HUDEP-2 (cell line): ENCODE measurements around the gene KCTD13.
"Not testable (repeated sequence)": the region's sequence is repeated elsewhere in the genome, so short reads cannot be mapped to it uniquely, and the experiment has no call there.

Source experiments
- DNase-seq, 76 experiments: peaks; one replicate each; lab custom pipeline; 2025; ENCODE audit not compliant: unreplicated experiment in 76 of 76; lab: John Stamatoyannopoulos, UW

The KCTD13 gene

GRCh38 chr16:29950806-29951461 lies 24.9 kb upstream of the KCTD13 start:
- DNase-seq = no peak

DNA sequence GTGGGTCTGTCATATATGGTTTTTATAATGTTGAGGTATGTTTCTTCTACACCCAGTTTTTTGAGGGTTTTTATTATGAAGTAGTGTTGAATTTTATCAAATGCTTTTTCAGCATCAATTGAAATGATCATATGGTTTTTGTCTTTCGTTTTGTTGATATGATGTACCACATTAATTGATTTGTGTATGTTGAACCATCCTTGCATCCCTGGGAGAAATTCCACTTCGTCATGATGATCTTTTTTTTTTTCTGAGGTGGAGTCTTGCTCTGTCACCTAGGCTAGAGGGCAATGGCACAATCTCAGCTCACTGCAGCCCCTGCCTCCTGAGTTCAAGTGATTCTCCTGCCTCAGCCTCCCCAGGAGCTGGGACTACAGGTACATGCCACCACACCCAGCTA lies 21.9 kb upstream of the KCTD13 start:
- no peak for DNase-seq

DNA sequence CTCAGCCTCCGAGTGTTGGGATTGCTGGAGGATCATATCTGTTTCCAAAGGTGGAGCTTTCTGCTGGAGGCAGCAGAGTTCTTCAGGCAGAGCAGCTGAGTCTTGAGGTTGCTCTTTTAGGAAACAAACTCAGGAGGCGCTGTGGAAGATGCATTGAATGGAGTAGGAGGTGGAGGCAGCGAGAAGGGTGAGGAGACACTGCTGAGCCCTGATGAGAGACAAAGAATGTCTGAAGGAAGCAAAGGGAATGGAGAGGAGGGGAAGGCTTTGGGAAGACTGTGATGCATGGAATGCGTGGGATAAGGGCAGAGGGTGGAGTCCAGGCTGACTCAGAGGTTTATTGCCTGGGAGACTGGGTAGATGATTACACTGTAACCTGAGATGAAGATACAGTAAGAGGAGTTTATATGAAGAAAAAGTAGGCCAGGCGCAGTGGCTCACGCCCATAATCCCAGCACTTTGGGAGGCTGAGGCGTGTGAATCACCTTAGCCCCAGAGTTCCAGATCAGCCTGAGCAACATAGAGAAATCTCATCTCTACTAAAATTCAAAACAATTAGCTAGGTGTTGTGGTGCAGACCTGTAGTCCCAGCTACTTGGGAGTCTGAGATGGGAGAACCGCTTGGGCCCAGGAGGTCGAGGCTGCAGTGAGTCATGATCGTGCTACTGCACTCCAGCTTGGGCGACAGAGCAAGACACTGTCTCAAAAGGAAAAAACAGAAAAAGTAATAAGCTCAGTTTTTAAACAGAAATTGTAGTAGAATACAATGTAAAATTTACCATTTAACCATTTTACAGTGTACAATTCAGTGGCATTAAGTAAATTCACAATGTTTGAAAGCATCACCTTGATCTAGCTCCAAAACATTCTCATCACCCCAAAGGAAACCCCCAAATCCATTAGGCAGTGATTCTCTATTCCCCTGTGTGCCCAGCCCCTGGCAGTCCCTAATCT lies 18.1 kb upstream of the KCTD13 start:
- DNase-seq = peak in 28 of 76 experiments; percentile 8 to 68 (median 42)

GRCh38 chr16:29940656-29941055 lies 14.6 kb upstream of the KCTD13 start:
- no peak for DNase-seq

DNA sequence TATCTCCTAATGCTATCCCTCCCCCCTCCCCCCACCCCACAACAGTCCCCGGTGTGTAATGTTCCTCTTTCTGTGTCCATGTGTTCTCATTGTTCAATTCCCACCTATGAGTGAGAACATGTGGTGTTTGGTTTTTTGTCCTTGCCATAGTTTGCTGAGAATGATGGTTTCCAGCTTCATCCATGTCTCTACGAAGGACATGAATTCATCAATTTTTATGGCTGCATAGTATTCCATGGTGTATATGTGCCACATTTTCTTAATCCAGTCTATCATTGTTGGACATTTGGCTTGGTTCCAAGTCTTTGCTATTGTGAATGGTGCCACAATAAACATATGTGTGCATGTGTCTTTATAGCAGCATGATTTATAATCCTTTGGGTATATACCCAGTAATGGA lies 5.7 kb upstream of the KCTD13 start:
- DNase-seq = not testable (repeated sequence)

DNA sequence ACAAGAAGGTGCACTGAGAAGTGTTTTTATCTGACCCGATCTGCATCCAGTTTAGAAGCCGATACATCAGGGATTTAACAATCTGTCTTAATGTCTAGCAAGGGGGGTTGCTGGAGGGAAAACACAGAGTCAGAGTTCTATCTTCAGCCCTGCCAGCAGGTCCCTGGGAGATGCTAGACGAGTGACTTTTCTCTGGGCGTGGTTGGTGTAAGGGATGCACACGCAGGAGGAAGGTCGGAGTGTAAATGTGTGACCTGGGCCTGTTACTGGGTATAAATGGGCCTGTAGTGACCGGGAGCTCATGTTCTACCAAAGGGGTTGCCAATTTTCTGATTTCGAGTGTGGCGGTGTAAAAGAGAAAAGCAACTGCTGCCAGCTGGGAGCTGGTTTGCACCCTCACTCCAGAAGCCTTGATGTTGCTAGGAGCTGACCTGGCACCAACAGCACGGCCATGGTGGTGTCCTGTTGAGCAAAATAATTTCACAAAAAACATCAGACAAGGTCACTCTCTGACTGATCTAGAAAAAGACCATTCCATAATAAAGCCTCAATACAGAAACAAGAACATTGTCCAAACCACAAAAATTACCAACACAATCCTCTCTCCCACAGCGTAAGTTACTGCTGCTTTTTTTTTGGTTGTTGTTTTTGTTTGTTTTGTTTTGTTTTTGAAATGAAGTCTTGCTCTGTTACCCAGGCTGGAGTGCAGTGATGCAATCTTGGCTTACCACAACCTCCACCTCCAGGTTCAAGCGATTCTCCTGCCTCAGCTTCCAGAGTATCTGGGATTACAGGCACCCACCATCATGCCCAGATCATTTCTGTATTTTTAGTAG lies 1.3 kb upstream of the KCTD13 start:
- DNase-seq = no peak

DNA sequence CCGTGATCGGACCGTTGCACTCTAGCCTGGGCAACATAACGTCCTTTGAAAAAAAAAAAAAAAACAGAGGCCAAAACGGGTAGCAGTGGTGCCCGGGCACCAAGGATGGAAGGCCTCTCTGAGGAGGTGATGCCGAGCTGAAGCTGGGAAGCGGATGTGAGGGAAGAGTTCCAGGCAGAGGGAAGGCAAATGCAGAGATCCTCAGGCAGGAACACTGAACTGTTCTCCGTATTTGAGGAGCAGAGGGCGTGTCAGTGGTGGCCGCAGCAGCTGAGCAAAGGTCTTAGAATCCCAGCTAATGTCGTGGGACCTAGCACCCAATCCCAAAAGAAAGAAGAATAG lies 656 bp upstream of the KCTD13 start:
- DNase-seq = peak in 1 of 76 experiments; percentile 36

DNA sequence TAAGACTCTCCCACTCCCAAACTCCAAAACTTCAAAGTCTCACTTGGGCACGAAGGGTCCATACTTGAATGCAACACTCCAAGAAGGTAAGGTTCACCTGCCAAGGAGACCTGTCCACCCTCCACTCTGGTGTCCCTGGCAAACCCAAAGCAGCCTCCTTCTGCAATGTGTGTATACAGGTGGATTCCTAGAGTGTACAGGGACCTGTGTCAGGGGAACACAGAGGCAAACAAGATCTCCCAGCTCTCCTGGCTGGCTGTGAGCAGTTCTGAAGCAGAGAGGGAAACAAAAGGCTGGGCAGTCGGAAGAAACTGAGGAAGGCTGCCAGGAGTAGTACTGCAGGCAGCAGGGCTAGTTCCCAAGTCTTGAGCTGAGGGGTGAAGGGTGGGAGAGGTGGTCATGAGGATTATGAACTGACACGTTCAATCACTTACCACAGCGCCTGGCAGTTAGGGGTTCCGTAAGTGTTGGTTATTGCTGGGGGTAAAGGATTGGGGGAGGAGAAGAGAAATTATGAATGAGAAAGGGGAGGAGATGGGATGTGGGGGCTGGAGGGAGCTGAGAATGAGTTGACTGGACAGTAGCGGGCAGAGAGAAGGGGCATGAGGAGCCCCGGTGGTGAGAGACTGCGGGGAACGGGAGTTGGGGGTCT lies 795 bp downstream of the KCTD13 start:
- DNase-seq = peak in 1 of 76 experiments; percentile 14

DNA sequence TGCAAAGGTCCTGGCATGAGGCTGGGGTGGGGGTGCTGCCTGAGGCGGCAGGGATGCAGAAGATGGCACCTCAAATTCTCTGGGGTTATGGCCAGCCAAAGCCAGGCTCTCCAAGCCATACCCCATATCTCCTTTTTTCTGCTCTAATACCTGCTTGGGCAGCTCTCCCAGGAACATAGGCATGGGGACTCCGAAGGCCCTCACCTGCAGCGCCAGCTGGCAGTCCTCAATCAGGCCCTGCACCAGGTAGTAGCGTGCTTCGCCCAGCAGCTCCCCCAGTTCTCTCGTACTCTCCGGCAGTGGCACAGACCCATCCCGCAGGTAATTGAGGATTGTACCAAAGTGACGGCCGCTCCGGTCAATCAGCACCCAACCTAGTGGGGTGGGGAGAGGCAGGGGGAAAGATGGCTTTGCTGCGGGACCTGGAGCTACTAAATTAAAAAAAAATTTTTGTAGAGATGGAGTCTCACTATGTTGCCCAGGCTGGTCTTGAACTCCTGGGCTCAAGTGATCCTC lies 3.0 kb downstream of the KCTD13 start:
- DNase-seq = no peak

- no peak for DNase-seq
Measured at GRCh38 chr16:29922326-29922725, 3.7 kb downstream of the KCTD13 start.

DNA sequence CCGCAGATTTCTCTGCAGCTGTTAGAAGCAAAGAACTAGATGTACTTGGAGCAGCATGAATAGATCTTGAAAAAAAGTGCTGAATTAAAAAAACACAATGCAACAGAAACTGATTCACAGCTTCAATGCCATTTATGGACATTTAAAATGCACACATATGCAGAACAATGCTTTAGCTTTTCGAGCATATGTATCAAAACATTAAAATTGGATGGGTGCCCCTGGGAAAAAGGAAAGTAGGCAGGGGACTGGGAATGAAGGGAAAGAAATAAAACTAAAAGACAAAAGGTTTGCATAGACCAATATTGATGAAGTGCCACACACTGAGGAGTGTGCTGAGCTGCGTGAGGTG lies 5.0 kb downstream of the KCTD13 start:
- no peak for DNase-seq

GRCh38 chr16:29920288-29921033 lies 5.6 kb downstream of the KCTD13 start:
- no peak for DNase-seq

- peak in 1 of 76 experiments; percentile 3 for DNase-seq
Measured at GRCh38 chr16:29916979-29917378, 9.0 kb downstream of the KCTD13 start.

- DNase-seq = no peak
Measured at GRCh38 chr16:29915590-29916247, 10.3 kb downstream of the KCTD13 start.

DNA sequence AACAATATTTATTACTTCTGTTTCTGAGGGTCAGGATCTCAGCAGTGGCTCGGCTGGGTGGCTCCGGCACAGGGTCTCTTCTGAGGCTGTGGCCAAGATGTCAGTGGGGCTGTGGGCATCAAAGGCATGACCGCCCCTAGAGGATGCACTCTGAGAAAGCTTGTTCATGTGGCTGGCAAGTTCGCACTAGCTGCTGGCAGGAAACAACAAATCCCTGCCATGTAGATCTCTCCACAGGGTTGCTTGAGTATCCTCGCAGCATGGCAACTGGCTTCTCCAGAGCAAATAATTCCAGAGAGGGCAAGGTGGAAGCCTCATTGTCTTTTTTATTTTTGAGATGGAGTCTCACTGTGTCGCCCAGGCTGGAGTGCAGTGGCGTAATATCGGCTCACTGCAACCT lies 12.5 kb downstream of the KCTD13 start:
- DNase-seq = no peak

- no peak for DNase-seq
Measured at GRCh38 chr16:29912087-29912486, 13.9 kb downstream of the KCTD13 start.

GRCh38 chr16:29911676-29912010 lies 14.4 kb downstream of the KCTD13 start:
- peak in 2 of 76 experiments; percentile 3 to 10 for DNase-seq

- DNase-seq = peak in 4 of 76 experiments; percentile 1 to 22 (median 10)
Measured at GRCh38 chr16:29910819-29911675, 15.0 kb downstream of the KCTD13 start.
